Smooth muscle cell (in vitro differentiated cells): ENCODE results near the gene CTDP1. TPM values are rescaled to one million over a fixed set of nuclear protein-coding genes. Genes with fewer than 3 reads are reported as not detected.

Experiments used
- DNase-seq: peaks from one replicate; lab custom pipeline; 2025; ENCODE audit not compliant: unreplicated experiment; lab: John Stamatoyannopoulos, UW
- H2AFZ ChIP-seq: fragments of 200-600 bp; sonication (generic); 2 replicates; pipeline ENCODE4 v1.6.0; 2016; ENCODE audit warnings: antibody characterized with exemption, low read depth, mild to moderate bottlenecking
- H3F3A ChIP-seq: fragments of 200-600 bp; sonication (generic); 2 replicates; pipeline ENCODE4 v1.6.0; 2017; ENCODE audit warnings: antibody characterized with exemption, low read depth
- H3K27ac ChIP-seq: fragments of 200-600 bp; sonication (generic); 2 replicates; pipeline ENCODE4 v1.5.1; 2016; ENCODE audit warnings: low read depth, mild to moderate bottlenecking
- H3K27me3 ChIP-seq: fragments of 200-600 bp; sonication (generic); 2 replicates; pipeline ENCODE4 v1.6.1; 2016; ENCODE audit warnings: low read depth, mild to moderate bottlenecking
- H3K36me3 ChIP-seq: fragments of 200-600 bp; sonication (generic); 2 replicates; pipeline ENCODE4 v1.5.1; 2016; ENCODE audit warnings: low read depth
- H3K4me1 ChIP-seq: fragments of 200-600 bp; sonication (generic); 2 replicates; pipeline ENCODE4 v1.5.1; 2016; ENCODE audit warnings: low read depth
- H3K4me2 ChIP-seq: fragments of 200-600 bp; sonication (generic); 2 replicates; pipeline ENCODE4 v1.6.0; 2016; ENCODE audit warnings: mild to moderate bottlenecking
- H3K4me3 ChIP-seq: fragments of 200-600 bp; sonication (generic); 2 replicates; pipeline ENCODE4 v1.5.1; 2016; ENCODE audit warnings: mild to moderate bottlenecking
- H3K79me2 ChIP-seq: fragments of 200-600 bp; sonication (generic); 2 replicates; pipeline ENCODE4 v1.6.0; 2016; ENCODE audit warnings: low read depth, mild to moderate bottlenecking
- H3K9ac ChIP-seq: fragments of 200-600 bp; sonication (generic); 2 replicates; pipeline ENCODE4 v1.6.0; 2016; ENCODE audit warnings: low read depth
- H3K9me3 ChIP-seq: fragments of 200-600 bp; sonication (generic); replicated peaks from 2 replicates; pipeline ENCODE4 v1.5.1; 2016; ENCODE audit warnings: low read depth
- H4K20me1 ChIP-seq: fragments of 200-600 bp; sonication (generic); 2 replicates; pipeline ENCODE4 v1.6.0; 2016; ENCODE audit warnings: low read depth
- WGBS: methylation state at CpG from one replicate; pipeline ENCODE4 v1.1.7; 2016; ENCODE audit warnings: low lambda C conversion rate; 5-methylcytosine and 5-hydroxymethylcytosine counted together
- polyA plus RNA-seq: library from polyadenylated mRNA; unstranded; fragments of >200 nt; fragmentation: Nextera tagmentation; extraction: Ambion mirVana; gene quantifications from 2 replicates; pipeline ENCODE4 v1.2.1, GENCODE V29; 2016
- total RNA-seq: library from RNA; depleted of rRNA; stranded (reverse); fragments of >200 nt; gene quantifications from 2 replicates; pipeline ENCODE4 v1.2.3, GENCODE V29; 2014
- TF ChIP-seq, protein P1 (sequence below): fragments of 200-600 bp; sonication (generic); IDR thresholded peaks from 2 replicates; pipeline ENCODE4 v1.5.1; 2017; ENCODE audit warnings: borderline replicate concordance, mild to moderate bottlenecking, antibody characterized with exemption; ENCODE audit not compliant: insufficient read depth, poor library complexity, severe bottlenecking

The CTDP1 gene
- total and polyA plus RNA-seq, 2 experiments from 2014 or later = 14.1 to 18.4 TPM

DNA sequence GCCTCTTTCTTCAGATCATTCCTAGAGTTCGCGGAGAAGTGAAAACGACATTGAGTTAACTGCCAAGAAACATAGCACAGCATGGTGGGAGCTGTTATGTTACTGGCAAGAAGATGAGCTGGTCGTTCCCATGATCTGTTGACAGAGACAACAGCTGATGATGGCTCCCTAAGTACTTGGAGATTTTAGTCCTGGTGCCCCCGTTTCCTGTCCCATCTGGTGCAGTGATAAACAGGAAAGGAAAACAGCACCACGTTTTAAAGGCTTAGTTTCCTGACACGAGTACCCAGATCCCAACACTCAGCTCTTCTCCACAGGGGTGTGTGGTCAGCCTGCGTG is 61.7 kb downstream of the CTDP1 start:
- H3K9ac ChIP-seq = no peak overlapping the region
- TF ChIP-seq, protein P1, sequence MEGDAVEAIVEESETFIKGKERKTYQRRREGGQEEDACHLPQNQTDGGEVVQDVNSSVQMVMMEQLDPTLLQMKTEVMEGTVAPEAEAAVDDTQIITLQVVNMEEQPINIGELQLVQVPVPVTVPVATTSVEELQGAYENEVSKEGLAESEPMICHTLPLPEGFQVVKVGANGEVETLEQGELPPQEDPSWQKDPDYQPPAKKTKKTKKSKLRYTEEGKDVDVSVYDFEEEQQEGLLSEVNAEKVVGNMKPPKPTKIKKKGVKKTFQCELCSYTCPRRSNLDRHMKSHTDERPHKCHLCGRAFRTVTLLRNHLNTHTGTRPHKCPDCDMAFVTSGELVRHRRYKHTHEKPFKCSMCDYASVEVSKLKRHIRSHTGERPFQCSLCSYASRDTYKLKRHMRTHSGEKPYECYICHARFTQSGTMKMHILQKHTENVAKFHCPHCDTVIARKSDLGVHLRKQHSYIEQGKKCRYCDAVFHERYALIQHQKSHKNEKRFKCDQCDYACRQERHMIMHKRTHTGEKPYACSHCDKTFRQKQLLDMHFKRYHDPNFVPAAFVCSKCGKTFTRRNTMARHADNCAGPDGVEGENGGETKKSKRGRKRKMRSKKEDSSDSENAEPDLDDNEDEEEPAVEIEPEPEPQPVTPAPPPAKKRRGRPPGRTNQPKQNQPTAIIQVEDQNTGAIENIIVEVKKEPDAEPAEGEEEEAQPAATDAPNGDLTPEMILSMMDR = no peak
- no peaks in the 10 kb centered on the region for H3K4me1 ChIP-seq
- peaks cover 3% of the 10 kb centered on the region for H4K20me1 ChIP-seq
- H3F3A ChIP-seq = no peaks in the 10 kb centered on the region
- no peak overlapping the region for H3K27ac ChIP-seq
- no peaks in the 10 kb centered on the region for H3K9me3 ChIP-seq
- 77% methylated on average over 8 of the region's 8 CpGs for WGBS
- H3K4me3 ChIP-seq = no peak overlapping the region
- no peak overlapping the region for H3K4me2 ChIP-seq
- no peaks in the 10 kb centered on the region for H3K36me3 ChIP-seq
- DNase-seq = no peak
- no peak overlapping the region for H2AFZ ChIP-seq
- H3K27me3 ChIP-seq = no peaks in the 10 kb centered on the region
- no peaks in the 10 kb centered on the region for H3K79me2 ChIP-seq

DNA sequence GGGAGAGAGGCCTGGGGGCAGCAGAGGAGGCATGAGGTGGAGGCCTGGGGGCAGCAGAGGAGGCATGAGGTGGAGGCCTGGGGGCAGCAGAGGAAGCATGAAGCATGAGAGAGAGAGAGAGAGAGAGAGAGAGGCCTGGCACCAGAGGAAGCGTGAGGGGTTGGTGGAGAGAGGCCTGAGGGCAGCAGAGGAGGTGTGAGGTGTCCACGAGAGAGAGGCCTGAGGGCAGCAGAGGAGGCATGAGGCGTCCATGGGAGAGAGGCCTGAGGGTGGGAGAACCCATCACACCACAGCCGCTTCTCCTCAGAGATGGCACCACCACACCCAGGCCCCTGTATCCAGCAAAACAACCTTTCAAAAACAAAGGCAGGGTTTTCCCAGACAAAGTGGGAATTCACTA is 62.5 kb downstream of the CTDP1 start:
- H4K20me1 ChIP-seq = peaks cover 3% of the 10 kb centered on the region
- no peak overlapping the region for H3K9ac ChIP-seq
- no peaks in the 10 kb centered on the region for H3K9me3 ChIP-seq
- TF ChIP-seq, protein P1 = no peak
- no peaks in the 10 kb centered on the region for H3K4me1 ChIP-seq
- WGBS = 100% methylated on average over 1 of the region's 4 CpGs
- DNase-seq = no peak
- H3K4me3 ChIP-seq = no peak overlapping the region
- no peak overlapping the region for H3K27ac ChIP-seq
- no peak overlapping the region for H2AFZ ChIP-seq
- no peaks in the 10 kb centered on the region for H3K36me3 ChIP-seq
- H3K4me2 ChIP-seq = no peak overlapping the region
- H3F3A ChIP-seq = no peaks in the 10 kb centered on the region
- no peaks in the 10 kb centered on the region for H3K27me3 ChIP-seq
- no peaks in the 10 kb centered on the region for H3K79me2 ChIP-seq

DNA sequence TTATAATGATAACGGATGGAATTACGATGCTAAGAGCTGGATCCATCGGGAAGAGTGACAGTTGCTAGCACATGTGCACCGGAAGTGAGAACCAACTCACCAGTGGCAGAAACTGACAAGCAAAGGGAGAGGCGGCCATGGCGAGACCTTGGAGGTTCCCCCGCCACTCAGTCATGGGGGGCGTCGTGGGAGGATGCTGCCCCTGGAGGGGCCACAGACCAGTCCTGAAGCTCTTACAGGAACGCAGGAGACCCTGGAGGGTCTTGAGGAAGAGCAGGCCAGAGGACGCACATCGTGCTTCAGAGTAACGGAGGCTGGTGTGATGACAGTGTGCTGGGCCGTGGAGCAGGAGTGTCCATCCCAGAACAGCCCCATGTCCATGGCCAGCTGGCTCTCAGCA is 65.0 kb downstream of the CTDP1 start:
- 91% methylated on average over 14 of the region's 14 CpGs for WGBS
- no peak overlapping the region for H2AFZ ChIP-seq
- no peak for DNase-seq

DNA sequence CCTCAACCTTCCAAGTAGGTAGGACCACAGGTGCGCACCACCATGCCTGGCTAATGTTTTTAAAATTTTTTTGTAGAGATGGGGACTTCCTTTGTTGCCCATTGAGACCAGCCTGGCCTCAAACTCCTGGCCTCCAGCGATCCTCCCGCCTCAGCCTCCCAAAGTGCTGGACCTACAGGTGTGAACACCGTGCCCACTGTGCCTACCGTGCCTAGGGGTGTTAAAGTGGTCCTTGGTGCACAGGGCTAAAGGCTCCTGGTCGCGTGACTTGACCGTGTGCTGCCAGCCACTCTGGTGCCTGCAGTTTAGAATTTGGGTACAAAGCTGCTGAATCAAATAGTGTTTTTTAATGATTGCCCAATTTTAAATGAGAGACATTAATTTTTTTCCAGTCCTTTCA is 67.1 kb downstream of the CTDP1 start:
- Histone ChIP-seq H2AFZ (no peak overlapping the region), H3K4me3 (no peak overlapping the region), H3K79me2 (no peaks in the 10 kb centered on the region), H3K27me3 (no peaks in the 10 kb centered on the region), H3K4me1 (no peaks in the 10 kb centered on the region), H3K9me3 (no peaks in the 10 kb centered on the region), H3K4me2 (no peak overlapping the region), H3K27ac (no peak overlapping the region), H3F3A (no peaks in the 10 kb centered on the region), H3K9ac (no peak overlapping the region), H4K20me1 (peaks cover 9% of the 10 kb centered on the region), H3K36me3 (no peaks in the 10 kb centered on the region)
- WGBS = 90% methylated on average over 8 of the region's 8 CpGs
- TF ChIP-seq, protein P1 = no peak
- no peak for DNase-seq

More for the DNA sequence above, 65.0 kb downstream of the CTDP1 start:
- Histone ChIP-seq H3K9me3 (no peaks in the 10 kb centered on the region), H3F3A (no peaks in the 10 kb centered on the region), H3K4me3 (no peak overlapping the region), H3K4me1 (no peaks in the 10 kb centered on the region), H3K27ac (no peak overlapping the region), H3K27me3 (no peaks in the 10 kb centered on the region), H3K4me2 (no peak overlapping the region), H4K20me1 (peaks cover 8% of the 10 kb centered on the region), H3K9ac (no peak overlapping the region), H3K36me3 (no peaks in the 10 kb centered on the region), H3K79me2 (no peaks in the 10 kb centered on the region)
- TF ChIP-seq, protein P1 = no peak
